ENCODE measurements around the gene GHRHR.

Gene GHRHR

DNA sequence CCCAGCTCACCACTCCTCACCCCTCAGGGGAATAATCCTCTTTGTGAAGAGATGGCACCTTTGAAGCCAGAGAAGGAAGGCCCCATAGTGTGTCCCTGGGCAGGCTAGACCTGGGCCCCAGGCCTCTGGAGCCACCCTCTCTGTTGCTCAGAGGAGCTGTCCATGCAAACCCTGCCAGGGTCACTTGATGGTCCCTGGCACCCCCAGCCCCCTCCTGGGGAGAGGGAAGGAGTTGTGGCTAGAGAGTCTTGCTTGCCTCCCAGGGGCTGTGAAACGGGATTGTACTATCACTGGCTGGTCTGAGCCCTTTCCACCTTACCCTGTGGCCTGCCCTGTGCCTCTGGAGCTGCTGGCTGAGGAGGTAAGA is 5.8 kb downstream of the GHRHR start:
- DNase-seq: no peak

DNA sequence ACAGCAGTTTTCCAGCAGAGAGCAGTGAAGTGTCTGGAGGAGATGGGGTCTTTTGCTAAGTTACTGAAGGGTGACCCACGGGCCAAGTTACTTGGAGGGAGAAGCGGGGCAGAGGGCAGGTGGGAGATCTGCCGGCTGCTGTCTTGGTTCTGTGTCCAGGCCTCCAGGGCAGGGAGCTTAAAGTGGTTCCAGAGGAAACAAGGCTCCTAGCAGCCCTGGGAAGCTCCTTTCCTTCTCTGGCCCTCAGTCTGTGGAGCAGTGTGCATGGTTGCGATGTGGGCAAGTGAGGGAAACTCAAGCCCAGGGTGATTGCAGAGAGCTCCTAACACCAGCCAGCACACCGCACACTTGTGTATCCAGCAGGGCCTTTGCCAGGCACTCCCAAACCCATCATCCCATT is 6.3 kb downstream of the GHRHR start:
- DNase-seq: no peak

DNA sequence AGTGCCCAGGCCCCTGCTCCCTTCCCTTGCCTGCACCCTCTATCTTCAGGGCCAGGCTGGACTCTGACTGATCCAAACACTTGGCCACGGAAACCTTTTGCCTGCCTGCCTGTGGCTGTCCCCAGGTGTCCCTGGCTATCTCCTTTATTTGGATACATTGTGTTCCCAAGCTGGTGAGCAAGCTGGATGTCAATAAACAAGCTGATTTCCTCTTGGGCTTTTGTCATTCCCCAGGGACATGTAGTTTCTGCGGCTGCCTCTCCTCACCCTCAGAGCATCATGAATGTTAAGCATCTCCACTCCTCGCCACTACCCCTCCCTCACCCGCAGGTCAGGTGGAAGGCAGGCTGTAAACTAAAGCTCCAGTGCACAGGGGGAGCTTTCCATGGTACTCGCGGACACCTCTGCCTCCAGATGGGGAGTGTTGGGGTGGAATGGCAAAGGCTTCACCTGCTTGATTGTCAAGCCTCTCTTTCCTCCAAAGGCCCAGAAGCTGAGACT is 6.9 kb downstream of the GHRHR start:
- DNase-seq: no peak

DNA sequence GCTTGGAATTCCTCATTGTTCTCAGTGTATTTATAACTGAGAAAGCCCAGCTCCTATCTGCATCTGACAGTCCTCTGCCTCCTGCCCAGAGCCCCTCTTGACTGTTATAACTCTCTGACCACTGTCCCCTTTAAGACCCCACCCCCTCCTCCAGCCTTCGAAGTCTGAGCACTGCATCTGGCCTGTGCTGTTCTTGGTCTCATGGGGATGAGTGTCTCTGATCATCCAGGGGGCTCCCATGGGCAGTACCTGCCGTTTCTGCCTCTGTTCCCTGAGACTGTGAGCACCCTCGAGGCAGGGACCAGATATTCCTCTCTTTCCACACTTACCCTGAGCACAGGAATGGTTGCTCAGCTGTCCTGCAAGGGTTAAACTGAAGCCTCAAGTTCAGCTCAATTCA is 7.7 kb downstream of the GHRHR start:
- no peak for DNase-seq

DNA sequence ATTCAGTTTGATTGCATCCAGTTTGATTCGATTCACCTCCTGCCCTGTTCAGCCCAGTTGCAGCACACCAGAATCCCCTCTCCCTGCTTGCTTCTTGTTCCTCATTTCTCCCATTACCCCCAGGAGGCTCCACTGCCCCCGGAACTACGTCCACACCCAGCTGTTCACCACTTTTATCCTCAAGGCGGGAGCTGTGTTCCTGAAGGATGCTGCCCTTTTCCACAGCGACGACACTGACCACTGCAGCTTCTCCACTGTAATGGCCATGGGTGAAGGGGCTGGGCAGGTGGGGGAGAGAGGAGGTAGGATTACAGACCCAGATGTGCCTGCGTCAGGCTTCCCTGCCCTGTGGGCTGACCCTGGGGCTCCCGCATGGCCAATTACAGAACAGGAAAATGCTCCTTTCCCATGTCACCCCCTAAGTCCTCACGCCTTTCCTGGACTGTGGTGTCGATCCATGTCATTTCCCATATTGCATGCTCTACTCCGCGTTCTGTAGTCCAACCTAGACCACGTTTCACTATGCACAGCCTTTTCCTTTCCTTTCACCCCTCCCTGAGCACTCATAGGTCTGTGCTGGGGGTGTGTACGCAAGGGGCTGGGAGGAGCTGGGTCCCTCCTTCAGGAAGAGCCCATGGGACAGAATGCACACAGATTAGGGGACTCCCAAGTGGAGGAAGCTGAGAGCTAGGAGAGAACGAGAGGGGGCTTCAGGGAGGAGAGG is 8.2 kb downstream of the GHRHR start:
- DNase-seq: no peak

DNA sequence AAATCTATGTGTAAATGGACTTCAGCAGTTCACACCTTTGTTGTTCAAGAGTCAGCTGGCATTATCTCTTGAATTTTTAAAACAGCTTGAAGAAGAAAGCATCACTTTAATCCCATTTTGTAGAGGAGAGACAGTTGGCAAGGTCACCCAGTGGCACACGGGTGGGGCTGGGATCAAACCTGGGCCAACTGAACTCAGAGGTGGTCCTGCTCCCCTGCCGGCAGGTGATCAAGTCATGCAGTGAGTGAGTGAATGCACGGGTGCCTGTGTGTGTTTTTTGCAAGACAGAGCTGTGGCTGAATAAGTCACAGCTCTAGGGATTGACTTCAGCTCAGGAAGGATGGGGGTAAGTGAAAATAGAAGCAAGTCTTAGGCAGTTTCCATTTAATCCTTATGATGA is 9.5 kb downstream of the GHRHR start:
- DNase-seq: no peak

DNA sequence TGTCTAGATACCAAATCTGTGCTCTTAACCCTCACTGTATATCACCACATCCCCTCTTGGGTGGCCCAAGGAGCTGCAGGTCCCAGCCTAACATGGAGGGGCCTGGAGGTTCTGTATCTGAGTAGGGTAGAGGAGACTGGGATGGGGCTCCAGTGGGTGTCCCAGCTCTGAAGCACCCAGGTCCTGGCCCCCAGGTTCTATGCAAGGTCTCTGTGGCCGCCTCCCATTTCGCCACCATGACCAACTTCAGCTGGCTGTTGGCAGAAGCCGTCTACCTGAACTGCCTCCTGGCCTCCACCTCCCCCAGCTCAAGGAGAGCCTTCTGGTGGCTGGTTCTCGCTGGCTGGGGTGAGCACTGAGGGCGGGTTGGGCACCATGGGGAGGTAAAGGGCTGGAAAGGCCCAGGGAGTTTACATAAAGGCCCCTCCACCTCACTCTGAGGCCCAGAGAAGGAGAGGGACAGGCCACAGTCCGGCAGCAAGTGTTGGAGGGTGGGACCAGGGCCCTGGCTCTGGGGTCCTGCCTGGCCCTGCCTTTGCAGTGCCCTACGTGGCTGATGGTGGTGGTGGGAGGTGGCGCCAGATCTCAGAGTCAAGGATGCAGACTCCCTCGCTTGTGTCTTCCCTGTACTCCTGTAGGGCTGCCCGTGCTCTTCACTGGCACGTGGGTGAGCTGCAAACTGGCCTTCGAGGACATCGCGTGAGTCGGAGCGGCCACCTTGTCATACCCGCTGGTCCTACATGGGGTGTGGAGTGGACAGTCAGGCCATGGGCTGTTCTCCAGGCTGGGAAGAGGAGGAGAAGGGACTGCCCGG is 10.2 kb downstream of the GHRHR start:
- DNase-seq: no peak

DNA sequence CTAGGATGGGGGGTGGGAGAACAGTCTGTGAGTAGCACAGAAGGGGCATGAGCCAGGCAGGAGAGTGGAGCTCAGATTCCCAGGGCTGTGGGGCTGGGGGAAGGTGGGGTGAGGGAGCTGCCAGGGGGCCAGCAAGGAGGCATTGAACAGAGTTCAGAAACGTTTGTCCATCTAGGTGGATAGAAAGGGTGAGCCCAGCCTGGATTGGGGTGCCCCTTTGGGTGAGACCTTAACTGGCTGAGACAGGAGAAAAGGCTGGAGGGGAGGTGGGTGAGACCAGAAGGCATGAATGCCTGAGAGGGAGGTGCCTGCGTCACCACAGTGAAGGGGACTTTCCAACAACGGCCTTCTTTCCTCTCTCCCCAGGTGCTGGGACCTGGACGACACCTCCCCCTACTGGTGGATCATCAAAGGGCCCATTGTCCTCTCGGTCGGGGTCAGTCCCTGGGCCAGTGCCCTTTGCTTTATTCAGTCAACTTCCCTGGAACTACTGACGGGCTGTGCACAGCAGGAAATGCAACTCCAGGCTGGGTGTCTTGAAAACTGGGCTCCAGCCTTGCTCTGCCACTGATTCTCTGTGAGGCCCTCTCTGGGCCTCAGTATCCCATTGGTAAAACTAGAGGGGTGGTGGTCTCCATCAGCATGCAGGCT is 11.0 kb downstream of the GHRHR start:
- DNase-seq: no peak

DNA sequence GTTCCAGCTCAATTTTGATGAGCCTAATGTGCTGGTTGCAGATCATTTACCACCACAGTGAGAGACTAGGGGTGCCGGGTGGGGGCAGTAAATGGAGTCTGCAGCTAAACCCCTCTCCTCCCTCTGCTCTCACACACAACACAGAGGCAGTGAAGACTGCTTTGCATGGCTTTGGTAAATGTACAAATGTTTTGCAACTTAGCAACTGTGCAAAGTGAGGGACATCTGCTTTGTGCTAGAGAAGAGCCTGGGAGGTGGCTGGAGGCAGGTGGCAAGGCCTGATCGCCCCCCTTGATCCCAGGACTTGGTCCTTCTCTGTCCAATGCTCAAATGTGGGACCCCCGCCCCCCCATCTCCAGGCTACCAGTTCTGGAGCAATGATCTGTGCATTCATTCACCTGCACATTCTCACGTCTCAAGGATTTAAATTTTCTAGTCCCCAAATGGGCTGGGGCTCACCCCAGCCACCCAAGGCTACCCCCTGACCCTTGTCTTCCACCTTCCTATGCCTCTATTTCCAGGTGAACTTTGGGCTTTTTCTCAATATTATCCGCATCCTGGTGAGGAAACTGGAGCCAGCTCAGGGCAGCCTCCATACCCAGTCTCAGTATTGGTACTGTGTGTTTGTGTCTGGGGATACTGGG is 11.6 kb downstream of the GHRHR start:
- DNase-seq: no peak

DNA sequence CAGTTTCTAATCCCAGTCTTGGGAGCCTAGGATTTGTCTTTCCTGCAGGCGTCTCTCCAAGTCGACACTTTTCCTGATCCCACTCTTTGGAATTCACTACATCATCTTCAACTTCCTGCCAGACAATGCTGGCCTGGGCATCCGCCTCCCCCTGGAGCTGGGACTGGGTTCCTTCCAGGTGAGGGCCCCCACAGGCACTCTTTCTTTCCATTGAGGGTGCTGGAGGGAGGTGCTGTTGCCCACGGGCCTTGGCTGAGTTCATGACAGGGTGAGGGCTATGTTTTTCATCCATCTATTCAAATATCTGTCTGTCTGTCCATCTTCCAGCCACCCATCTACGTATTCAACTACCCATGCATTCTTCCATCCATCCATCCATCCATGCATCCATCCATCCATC is 12.6 kb downstream of the GHRHR start:
- no peak for DNase-seq

DNA sequence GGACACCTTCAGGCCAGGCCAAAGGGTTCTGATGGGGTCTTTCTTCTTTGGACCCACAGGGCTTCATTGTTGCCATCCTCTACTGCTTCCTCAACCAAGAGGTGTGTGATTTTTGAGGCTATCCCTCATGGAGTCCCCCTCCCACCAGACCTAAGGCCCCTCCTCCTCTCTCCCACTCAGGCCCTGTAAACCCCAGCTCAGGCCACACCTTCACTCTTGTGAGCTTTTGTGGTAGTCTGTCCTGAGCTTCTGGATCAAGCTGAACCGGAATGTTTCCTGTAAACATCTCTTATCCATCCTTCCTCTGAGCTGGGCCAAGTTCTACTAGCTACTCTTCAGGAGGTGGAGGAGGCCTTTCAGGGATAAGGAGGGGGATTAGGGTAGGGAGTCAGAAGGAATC is 13.5 kb downstream of the GHRHR start:
- no peak for DNase-seq

DNA sequence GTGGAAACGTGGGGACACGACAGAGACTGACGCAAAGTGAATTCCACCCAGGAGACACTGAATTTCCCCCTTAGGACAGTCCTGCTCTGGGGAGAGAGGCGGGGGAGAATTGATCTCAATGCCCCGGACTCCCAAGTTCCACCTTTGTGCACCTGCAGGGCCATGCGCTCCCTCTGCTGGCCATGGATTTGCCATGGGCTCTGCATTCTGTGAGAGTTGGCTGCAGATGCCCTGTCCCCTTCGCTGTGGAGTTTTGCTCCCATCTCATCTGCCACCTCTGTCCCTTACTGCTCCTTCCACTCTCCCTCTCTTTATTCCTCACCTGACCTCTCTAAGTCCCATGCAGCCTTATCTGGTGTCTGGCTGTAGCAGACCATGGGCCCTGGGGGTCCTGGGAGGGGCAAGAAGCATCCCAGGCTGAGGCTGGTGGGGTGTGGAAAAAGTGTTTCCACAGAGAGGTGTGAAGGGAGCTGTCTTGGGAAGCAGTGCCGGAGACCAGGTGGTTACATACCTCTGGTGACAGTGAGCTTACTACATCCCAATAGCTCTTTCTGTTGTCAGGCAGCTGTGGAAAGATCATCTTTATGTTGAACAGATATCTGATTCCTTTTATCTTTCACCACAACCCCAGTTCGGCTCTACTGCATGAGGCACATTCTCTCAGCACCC is 14.3 kb downstream of the GHRHR start:
- DNase-seq: peak; percentile 34

DNA sequence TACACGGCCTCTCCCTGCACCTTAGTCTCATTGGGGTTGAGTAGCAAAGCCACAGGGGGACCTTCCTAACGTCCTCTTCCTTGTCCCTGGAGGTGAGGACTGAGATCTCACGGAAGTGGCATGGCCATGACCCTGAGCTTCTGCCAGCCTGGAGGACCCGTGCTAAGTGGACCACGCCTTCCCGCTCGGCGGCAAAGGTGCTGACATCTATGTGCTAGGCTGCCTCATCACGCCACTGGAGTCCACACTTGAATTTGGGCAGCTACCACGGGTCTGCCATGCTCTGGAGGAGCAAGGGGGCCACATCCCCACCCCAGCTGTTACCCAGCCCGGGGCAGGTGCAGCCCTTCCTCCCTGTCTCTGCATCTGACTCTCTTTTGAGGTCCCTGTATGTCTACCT is 15.3 kb downstream of the GHRHR start:
- no peak for DNase-seq

DNA sequence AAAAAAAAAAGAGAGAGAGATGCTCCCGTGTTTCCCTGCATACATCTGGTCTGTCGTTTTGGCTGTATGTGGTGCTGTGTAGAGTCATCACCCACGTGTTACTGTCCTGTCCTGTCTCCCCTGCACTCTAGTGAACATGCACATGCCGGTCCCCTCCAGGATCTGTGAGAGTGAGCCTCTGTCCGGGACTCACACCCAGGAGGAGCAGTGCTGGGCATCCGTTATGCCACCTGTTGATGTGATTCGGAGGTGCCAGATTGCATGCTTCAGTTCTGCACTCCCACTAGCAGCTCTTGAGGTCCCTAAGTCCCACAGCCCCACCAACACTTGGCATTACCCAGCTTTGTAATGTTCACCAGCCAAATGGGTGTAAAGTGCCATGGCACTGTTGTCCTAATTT is 16.4 kb downstream of the GHRHR start:
- DNase-seq: no peak

DNA sequence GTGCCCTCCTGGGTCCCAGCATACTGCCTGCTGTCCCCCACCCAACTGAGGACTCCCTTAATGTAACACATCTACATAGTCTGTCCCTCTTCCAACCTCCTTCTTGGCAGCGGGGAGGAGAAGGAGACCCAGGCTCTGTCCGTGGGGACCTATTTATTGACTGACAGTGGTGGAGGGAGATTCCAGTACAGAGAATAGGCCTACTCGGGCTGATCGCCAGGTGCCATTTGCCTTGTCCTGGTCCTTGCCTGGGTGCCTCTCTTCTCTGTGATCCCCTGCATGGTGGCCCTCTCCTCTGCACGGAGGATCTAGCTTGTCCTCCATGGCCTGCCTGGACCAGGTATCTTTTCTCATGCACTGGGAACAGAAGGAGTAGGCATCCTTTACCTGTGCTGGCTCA is 17.0 kb downstream of the GHRHR start:
- no peak for DNase-seq

DNA sequence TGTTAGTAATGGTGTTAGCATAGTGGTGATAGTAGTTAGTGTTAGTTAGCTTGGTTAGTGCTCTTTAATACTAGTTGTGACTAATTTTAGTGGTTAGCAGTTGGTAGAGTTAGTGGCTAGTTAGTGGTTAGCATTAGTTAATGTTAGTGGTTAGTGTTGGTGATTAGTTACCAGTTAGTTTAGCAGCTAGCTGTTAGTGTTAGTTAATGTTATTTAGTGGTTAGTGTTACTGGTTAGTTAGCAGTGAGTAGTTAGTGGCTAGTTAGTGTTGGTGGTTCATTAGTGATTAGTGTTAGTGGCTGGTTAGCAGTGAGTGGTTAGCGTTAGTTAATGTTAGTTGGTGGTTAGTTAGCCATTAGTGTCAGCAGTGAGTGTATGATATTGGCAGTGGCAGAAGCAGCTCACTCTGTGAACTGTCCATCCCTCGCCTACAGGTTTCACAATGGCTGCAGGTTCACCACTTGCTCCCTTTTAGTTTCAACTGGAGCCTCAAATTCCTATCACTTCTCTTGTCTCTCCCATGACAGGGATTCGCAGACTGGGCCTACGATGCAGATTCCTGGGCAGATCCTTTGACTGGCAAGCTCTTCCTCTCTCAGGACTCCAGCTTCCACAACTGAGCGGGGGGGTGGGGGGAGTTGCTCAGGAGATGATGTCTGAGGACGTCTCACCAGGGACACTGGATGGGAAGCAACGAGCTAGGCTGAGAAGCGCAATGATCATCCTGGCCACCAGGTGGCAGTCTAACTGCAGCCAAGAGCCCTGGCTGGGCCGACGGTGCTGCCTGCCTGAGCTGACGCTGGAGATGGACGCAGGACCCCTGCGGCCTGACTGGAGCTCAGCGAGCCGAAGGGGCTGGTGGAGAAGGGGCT is 19.5 kb downstream of the GHRHR start:
- DNase-seq: peak; percentile 76

DNA sequence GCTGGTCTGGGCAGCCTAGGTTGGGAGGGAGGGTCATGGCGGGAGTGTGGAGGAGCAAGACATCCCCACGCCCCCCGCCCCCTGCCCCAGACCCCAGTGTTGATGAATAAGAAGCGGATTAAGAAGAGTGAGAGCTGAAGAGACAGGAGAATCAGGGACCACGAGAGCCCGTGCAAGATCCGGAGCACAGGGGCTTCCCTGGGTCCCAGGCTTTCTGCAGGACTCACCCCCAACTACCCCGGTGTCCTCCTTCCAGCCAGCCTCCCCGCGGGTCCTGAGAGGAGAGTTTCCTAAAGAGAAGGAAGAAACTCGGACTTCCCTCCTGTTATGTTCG is 20.1 kb downstream of the GHRHR start:
- no peak for DNase-seq

DNA sequence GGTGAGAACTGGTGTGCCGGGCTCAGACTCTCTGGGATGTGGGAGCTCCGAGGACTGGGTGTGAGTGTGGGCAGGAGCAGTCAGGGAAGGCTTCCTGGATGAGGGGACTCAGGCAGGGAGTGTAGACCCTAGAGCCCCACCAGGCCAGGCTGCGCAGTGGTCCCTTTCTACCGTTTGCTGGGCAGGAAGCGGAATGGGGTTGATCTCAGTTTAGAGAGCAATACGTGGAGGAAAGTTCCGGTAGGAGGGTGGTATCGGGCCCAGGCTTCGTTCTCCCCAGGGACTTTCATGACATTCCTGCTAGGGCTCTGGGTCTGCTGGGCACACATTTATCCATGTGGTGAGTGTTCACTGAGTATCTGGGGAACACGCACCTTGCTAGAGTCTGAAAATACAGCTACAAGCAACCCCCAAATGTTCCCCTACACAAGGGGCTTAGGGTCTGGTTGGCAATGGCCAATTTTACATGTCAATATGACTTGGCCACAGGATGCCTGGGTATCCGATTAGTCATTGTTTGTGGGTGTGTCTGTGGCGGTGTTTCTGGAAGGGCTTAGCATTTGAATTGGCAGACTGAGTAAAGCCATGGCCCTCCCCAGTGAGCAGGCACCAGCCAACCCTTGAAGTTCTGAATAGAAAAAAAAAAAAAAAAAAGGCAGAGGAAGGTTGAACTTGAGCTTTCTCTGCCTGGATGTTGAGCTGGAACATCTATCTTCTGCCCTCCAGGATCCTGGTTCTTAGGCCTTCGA is 20.8 kb downstream of the GHRHR start:
- no peak for DNase-seq

DNA sequence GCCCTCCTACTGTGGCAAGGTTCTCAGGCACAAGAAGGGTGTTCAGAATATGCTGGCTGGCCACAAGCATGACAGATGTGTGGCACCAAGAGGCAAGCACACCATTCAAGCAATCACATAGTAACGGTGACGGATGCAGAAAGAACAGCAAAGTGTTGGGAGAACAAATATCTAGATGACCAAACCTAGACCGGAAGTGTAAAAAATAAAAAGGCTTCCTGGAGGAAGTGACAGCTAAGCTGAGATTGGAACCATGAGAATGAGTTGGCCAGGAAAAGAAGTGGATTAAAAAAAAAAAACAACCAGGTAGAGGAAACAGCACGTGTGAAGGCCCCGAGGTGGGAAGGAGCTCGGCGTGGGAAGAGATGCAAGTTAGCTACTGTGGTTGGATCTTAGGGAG is 22.0 kb downstream of the GHRHR start:
- no peak for DNase-seq

DNA sequence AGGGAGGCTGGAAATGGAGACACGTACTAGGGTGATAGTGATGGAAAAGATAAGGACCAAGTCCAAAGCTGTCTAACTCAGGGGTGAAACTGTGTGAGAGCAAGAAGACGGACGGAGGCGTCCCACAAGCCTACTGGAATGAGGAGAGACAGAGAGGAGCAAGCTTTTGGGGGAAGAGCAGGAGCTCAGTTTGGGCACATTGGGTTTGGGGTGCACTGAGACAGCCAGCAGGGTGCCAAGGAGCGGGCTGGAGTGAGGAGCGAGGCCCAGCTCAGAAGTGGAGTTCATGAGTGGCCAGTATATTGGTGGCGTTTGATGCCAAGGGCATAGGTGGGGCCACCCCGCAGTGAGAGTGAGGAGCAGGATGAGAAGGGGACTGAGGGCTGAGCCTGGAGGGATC is 22.6 kb downstream of the GHRHR start:
- DNase-seq: no peak

DNA sequence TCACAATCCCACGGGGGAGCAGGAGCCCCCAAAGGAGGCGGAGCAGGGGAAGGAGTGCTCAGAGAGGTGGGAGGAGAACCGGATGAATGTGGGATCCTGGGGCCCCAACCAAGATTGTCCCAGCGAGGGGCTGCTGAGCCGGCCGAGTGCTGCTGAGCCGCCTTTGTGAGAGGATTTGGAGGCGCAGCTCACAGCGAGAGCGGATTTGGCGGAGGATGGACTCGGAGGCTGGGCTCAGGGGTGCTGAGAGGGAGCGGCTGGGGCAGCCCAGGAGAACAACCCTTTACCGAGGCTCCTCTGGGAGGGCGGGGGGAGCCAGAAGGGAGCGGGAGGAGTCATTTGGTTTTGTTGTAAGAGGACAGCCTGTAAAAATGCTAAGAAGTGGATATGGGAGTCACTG is 23.0 kb downstream of the GHRHR start:
- DNase-seq: no peak
